Upper lobe of left lung (tissue), 6 donors: ENCODE results near the gene FUCA1. TPM values are rescaled to one million over a fixed set of nuclear protein-coding genes. Genes with fewer than 3 reads are reported as not detected.

ENCODE experiments used
- ATAC-seq, 2 donors: fragments of 200-7000 bp; cut with Tn5 transposase; one replicate each; pipeline ENCODE4 v1.9.1; 2022; ENCODE audit warnings: mild to moderate bottlenecking in 2 of 2, moderate library complexity in 2 of 2; ENCODE audit not compliant: low FRiP score in 2 of 2
- DNase-seq, 2 donors: peaks; one replicate each; pipeline ENCODE4 v3.0.0-alpha.2; 2019 to 2020
- H3K27ac ChIP-seq, 4 donors: fragments of 200-600 bp; sonication (generic); one replicate each; pipeline ENCODE4 v1.5.1; 2016 to 2019
- H3K27me3 ChIP-seq, 4 donors: fragments of 200-600 bp; sonication (generic); one replicate each; pipeline ENCODE4 v1.5.1; 2017 to 2019
- H3K36me3 ChIP-seq, 4 donors: fragments of 200-600 bp; sonication (generic); one replicate each; pipeline ENCODE4 v1.5.1; 2016 to 2019
- H3K4me1 ChIP-seq, 4 donors: fragments of 200-600 bp; sonication (generic); one replicate each; pipeline ENCODE4 v1.5.1; 2018 to 2019
- H3K4me3 ChIP-seq, 4 donors: fragments of 200-600 bp; sonication (generic); one replicate each; pipeline ENCODE4 v1.5.1; 2017 to 2019; ENCODE audit warnings: mild to moderate bottlenecking in 2 of 4, moderate library complexity in 1 of 4
- H3K9me3 ChIP-seq, 4 donors: fragments of 200-600 bp; sonication (generic); one replicate each; pipeline ENCODE4 v1.5.1; 2018 to 2019
- EP300 ChIP-seq, 4 donors: sonication (generic); formaldehyde crosslinking; IDR thresholded peaks; one replicate each; pipeline ENCODE4 v1.5.1; 2017; ENCODE audit warnings: antibody characterized with exemption in 4 of 4, control low read depth in 2 of 4
- POLR2A ChIP-seq, 4 donors: fragments of 450-650 bp; IDR thresholded peaks; one replicate each; pipeline ENCODE4 v1.5.1; 2016 to 2017; ENCODE audit warnings: antibody characterized with exemption in 4 of 4, mild to moderate bottlenecking in 2 of 4
- POLR2AphosphoS5 ChIP-seq, 2 donors: sonication (generic); formaldehyde crosslinking; IDR thresholded peaks; one replicate each; pipeline ENCODE4 v1.5.1; 2017; ENCODE audit warnings: antibody characterized with exemption in 2 of 2
- WGBS, 2 donors: methylation state at CpG; one replicate each; pipeline ENCODE4 v1.1.5; 2017 to 2018; 5-methylcytosine and 5-hydroxymethylcytosine counted together
- total RNA-seq, 6 donors: library from RNA; depleted of rRNA in 4 of 6; stranded (reverse); fragments of >200 nt in 4 of 6; gene quantifications; one replicate each; pipeline versions ENCODE4 v1.1.0 to v1.2.1, GENCODE V29; 2016 to 2021
- TF ChIP-seq, protein P1 (sequence below), 6 experiments: fragments of 450-650 bp in 4 of 6; fragments of 200-600 bp in 2 of 6; sonication (generic) in 2 of 6; IDR thresholded peaks; one replicate each; pipeline ENCODE4 v1.5.1; 2016 to 2019; ENCODE audit warnings: antibody characterized with exemption in 6 of 6
- donor health status: DM: no; HTN: no; CAD: no; lungs with moderate emphysema.
- donor health status: DM: no; HTN: yes; CAD: no; lungs with severe emphysema.

Gene FUCA1
- total RNA-seq, 6 donors from 2014 or later: 22.6 to 70.8 (median 40.5) TPM

DNA sequence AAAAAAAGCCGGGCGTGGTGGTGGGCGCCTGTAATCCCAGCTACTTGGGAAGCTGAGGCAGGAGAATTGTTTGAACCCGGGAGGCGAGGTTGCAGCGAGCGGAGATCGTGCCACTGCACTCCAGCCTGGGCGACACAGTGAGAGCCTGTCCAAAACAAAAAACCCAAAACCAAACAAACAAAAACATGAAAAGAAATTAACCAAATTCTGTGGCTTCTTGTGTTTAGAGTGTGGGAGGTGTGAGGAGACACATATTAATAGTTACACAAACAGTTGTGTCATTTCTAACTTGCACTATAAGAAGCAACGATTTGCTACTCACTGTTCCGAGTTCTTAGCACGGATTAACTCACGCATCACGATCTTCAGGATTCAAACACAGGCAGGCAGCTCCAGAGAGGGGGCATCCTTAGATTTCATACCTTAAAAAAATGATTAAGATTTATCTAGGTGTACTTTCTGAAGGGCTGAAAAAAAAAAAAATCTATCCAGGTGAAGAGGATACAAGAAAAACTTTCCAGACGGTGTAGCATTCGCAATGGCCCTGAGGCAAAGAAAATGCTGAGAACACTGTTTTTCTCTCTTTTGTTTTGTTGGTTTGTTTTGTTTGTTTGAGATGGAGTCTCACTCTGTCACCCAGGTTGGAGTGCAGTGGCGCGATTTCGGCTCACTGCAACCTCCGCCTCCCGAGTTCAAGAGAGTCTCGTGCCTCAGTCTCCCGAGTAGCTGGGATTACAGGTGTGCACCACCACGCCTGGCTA, 42.1 kb downstream of the FUCA1 start:
- ATAC-seq (no peak), DNase-seq (peak in 1 of 2 donors; percentile 8)
- Histone ChIP-seq H3K4me3 (peak overlapping the region in 3 of 4 donors; percentile 72 to 85 (median 79)), H3K4me1 (peaks cover 7 to 13% (median 9%) of the 10 kb centered on the region in 4 donors), H3K27me3 (no peaks in the 10 kb centered on the region), H3K36me3 (no peaks in the 10 kb centered on the region), H3K27ac (peak overlapping the region; percentile 91 to 98 (median 94)), H3K9me3 (no peaks in the 10 kb centered on the region)
- TF ChIP-seq POLR2A (IDR thresholded peaks at IDR 0.05) (no peak), POLR2AphosphoS5 (IDR thresholded peaks at IDR 0.05) (no peak), EP300 (IDR thresholded peaks at IDR 0.05) (no peak)
- TF ChIP-seq, protein P1, sequence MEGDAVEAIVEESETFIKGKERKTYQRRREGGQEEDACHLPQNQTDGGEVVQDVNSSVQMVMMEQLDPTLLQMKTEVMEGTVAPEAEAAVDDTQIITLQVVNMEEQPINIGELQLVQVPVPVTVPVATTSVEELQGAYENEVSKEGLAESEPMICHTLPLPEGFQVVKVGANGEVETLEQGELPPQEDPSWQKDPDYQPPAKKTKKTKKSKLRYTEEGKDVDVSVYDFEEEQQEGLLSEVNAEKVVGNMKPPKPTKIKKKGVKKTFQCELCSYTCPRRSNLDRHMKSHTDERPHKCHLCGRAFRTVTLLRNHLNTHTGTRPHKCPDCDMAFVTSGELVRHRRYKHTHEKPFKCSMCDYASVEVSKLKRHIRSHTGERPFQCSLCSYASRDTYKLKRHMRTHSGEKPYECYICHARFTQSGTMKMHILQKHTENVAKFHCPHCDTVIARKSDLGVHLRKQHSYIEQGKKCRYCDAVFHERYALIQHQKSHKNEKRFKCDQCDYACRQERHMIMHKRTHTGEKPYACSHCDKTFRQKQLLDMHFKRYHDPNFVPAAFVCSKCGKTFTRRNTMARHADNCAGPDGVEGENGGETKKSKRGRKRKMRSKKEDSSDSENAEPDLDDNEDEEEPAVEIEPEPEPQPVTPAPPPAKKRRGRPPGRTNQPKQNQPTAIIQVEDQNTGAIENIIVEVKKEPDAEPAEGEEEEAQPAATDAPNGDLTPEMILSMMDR (IDR thresholded peaks at IDR 0.05): no peak
- WGBS, 2 donors: 59 to 68% methylated on average over 24 of the region's 24 CpGs

DNA sequence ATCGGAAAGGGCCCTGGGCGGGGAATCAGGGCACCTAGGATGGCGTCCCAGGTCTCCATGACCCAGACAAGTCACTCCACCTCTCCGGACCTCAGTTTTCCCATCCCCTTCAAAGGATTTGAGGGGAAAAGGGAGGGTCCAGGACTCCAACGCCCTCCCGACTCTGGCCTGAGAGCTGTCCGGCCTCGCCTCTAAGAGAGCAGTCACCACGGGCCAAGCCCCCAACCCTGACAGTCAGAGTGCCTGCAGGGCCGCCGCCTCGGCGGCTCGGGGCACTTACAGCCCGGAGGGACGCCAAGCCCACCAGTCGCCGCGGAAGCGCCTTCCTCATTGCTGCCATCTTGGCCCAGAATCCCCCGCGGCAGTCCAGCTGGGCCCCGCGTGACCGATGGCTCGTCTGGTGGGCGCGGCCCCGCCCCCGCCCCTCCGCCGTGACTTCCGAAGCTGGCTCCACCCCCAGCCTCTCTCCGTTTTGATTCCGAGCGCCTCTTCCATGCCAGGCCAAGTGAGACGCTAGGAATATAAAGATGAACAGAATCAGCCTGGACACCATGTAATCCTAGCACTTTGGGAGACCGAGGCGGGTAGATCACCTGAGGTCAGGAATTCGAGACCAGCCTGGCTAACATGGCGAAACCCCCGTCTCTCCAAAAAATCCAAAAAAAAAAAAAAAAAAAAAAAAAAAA, 42.9 kb downstream of the FUCA1 start, which contains the start of gene HMGCL:
HMGCL (minus strand) TSS at position 354 of the 686 bp plus-strand sequence; CDS start at position 340, 14 bp downstream.
- 1% methylated on average over 12 to 36 of the region's 42 CpGs for WGBS, 2 donors
- peak; percentile 97 to 100 for ATAC-seq
- peak within 1 kb of the TSS; percentile 91 to 98 (median 94) for H3K27ac ChIP-seq
- no peaks in the 10 kb centered on the region for H3K9me3 ChIP-seq
- peaks cover 7 to 13% (median 9%) of the 10 kb centered on the region in 4 donors for H3K4me1 ChIP-seq
- TF ChIP-seq, protein P1 (IDR thresholded peaks at IDR 0.05): no peak
- TF ChIP-seq EP300 (IDR thresholded peaks at IDR 0.05) (peak in 1 of 4 donors; percentile 49), POLR2AphosphoS5 (IDR thresholded peaks at IDR 0.05) (peak; percentile 97), POLR2A (IDR thresholded peaks at IDR 0.05) (peak; percentile 47 to 94 (median 89))
- peak; percentile 94 to 98 for DNase-seq
- H3K27me3 ChIP-seq: no peaks in the 10 kb centered on the region
- peak within 1 kb of the TSS; percentile 72 to 96 (median 82) for H3K4me3 ChIP-seq
- H3K36me3 ChIP-seq: no peaks in the 10 kb centered on the region

GRCh38 chr1:23824711-23825075, 43.4 kb downstream of the FUCA1 start:
- Histone ChIP-seq H3K27ac (peak overlapping the region; percentile 91 to 98 (median 94)), H3K36me3 (peaks cover 0 to 3% (median 0%) of the 10 kb centered on the region in 4 donors), H3K27me3 (no peaks in the 10 kb centered on the region), H3K4me1 (peaks cover 7 to 13% (median 9%) of the 10 kb centered on the region in 4 donors), H3K4me3 (peak overlapping the region; percentile 72 to 96 (median 82)), H3K9me3 (no peaks in the 10 kb centered on the region)
- TF ChIP-seq EP300 (IDR thresholded peaks at IDR 0.05) (no peak), POLR2A (IDR thresholded peaks at IDR 0.05) (no peak), POLR2AphosphoS5 (IDR thresholded peaks at IDR 0.05) (no peak)
- TF ChIP-seq, protein P1 (IDR thresholded peaks at IDR 0.05): no peak
- DNase-seq: no peak
- ATAC-seq: peak in 1 of 2 donors; percentile 15
- WGBS, 2 donors: 4 to 9% methylated on average over 8 of the region's 8 CpGs

- ATAC-seq (no peak), DNase-seq (no peak)
- Histone ChIP-seq H3K36me3 (peaks cover 0 to 9% (median 4%) of the 10 kb centered on the region in 4 donors), H3K4me1 (peaks cover 7 to 13% (median 9%) of the 10 kb centered on the region in 4 donors), H3K9me3 (no peaks in the 10 kb centered on the region), H3K4me3 (no peak overlapping the region), H3K27ac (no peak overlapping the region), H3K27me3 (no peaks in the 10 kb centered on the region)
- TF ChIP-seq POLR2AphosphoS5 (IDR thresholded peaks at IDR 0.05): no peak
- TF ChIP-seq POLR2A (IDR thresholded peaks at IDR 0.05): no peak
- TF ChIP-seq EP300 (IDR thresholded peaks at IDR 0.05): no peak
- TF ChIP-seq, protein P1 (IDR thresholded peaks at IDR 0.05): no peak
- 81 to 83% methylated on average over 7 of the region's 7 CpGs for WGBS, 2 donors
Measured at GRCh38 chr1:23823767-23824166, 44.3 kb downstream of the FUCA1 start.
